CD4-positive, alpha-beta T cell treated with Interferon gamma for 1 hour (primary cell): Measurements from ENCODE around the gene FOXK1.
"Not testable (repeated sequence)": the region's sequence is repeated elsewhere in the genome, so short reads cannot be mapped to it uniquely, and the experiment has no call there.

Source experiments
- DNase-seq: peaks from one replicate; pipeline ENCODE4 v3.0.0-alpha.2; 2020

Gene FOXK1

DNA sequence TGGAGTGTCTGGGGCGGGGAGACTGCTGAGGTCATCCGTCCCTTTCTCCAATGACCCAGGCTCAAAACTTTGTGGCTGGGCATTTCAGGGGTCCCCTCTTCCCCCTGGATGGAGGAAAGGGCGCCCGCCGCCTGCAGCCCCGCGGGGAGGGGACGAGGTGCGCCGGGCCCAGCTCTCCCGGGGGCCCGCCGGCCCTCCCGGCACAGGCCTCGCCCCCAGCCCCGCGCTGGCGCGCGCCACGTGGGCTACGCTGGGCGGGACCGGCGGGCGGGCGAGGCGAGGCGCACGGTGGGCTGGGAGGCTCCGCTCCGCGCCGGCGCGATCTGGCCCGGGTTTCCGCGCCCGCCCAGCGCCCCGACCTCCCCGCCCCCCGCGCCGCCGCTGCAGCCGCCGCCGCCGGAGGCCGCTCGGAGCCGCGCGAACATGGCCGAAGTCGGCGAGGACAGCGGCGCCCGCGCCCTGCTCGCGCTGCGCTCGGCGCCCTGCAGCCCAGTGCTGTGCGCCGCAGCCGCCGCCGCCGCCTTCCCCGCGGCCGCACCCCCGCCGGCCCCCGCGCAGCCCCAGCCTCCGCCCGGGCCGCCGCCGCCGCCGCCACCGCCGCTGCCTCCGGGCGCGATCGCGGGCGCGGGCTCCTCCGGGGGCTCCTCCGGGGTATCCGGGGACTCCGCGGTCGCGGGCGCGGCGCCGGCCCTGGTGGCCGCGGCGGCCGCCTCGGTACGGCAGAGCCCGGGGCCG, at the start of gene FOXK1:
TSS of gene FOXK1 (plus strand) at position 410 of the 735 bp plus-strand sequence. CDS start at position 424, 14 bp downstream.
- DNase-seq: peak; percentile 75

DNA sequence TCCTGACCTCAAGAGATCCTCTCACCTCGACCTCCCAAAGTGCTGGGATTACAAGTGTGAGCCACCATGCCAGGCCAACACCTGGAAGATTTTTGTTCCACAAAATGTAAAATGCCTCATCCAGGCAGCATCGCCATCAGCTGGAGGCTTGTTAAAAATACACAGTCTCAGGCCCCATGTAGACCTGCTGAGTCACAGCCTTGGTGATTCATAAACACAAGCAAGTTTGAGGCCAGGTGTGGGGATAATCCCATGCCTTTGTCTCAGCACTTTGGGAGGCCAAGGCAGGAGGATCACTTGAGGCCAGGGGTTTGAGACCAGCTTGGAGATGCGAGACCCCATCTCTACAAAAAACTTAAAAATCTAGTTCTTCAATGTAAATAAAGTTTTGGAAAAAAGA, 49.1 kb upstream of the FOXK1 start:
- no peak for DNase-seq

DNA sequence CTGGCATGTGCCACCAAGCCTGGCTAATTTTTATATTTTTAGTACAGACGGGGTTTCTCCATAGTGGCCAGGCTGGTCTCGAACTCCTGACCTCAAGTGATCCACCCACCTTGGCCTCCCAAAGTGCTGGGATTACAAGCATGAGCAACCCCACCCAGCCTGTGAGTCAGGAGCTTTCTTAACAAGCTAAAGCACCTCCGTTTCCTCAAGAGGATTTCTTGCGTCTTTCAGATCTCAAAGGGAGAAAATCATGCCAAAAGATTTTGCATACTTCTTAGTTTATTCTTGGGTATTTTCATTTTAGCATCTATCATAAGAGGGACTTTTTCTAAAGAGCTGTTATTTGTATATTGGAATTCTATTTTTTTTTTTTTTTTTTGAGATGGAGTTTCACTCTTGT, 47.9 kb upstream of the FOXK1 start:
- no peak for DNase-seq

DNA sequence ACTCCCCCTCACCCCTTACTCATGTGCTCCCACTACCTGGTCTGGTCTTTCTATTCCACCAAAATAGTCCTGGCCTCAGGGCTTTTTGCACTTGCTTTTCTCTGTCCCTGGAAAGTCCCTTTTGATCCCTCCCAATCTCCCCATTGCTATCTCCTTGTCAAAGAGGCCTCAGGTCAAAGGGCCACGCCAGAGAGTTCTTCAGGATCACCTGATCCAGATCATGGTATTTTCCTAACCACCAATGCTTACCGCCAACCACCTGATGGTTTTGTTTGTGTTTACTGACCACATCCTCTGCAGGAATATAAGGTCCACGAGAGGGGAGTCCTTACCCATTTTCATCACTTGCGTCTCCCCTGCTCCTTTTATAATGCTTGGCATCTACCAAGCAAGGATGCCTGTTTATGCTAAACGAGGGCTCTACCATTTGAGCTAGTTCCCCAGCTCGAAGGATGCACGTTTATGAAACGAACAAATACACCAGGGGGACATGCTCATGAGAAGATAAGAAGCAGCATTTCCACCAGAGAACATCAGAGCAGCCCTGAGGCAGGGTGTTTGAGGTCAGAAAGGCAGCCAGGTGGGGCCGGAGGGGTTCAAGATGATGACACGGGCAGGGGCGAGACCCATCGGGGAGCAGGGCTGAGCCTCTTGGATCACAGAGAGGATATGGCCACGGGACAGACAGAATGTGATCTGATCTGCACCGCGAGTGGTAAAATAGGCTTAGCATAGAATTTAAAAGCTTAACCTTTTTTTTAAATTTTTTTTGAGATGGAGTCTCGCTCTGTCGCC, 43.1 kb upstream of the FOXK1 start:
- DNase-seq: no peak

DNA sequence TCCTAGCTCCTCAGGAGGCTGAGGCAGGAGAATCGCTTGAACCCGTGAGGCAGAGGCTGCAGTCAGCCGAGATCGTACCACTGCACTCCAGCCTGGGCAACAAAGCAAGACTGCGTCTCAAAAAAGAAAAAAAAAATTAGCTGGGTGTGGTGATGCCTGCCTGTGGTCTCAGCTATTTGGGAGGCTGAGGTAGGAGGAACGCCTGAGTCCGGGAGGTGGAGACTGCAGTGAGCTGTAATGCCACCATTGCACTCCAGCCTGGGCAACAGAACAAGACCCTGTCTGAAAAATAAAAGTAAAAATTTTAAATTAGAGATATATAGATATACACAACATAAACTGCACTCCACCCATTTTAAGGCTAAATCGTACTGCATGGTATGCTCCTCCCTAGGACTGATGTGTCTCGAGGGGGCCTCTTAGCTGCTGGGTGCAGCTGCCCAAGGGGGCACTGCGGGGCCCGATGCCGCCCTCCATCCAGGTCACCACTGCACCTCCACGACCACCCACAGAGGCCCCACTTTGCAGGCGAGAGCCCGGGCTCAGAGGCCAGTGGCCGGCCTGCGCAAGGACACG, 40.9 kb upstream of the FOXK1 start:
- no peak for DNase-seq

DNA sequence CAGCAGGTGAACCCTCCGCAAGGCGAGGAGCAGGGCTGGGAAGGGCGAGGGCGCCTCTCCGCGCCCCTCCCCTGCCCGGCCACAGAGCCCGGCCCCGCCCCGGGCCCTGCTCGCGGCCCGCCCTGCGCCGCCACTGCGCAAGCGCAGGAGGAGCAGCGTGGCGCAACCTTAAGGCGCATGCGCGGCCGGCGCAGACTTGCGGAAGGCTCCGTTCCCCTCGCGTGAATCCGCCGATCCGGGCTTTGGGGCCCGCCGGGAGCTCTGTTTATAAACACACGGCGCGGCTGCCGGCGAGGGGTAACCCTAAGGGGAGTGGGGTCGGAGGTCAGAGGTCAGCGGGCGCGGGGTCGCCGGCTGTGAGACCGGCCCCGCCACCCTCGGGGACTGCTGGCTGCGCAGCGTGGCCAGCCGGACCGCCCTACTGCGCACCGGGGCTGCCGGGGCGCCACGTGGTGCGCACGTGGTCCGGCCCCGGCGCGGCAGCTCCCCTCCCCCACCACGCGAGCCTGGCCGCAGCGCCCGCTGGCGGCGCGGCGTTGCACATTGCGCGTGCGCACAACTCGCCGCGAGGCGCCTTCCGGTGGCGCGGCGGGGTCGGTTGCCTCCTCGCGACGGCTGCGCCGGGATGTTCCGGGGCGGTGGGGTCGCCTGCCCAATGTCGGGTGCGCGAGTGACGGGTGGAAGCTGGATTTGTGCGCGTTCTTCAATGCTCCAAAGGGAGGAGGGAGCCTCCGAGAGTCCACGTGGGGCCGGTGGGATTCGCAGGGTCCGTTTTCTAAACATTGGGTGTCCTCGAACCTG, 40.2 kb upstream of the FOXK1 start:
- peak; percentile 94 for DNase-seq

DNA sequence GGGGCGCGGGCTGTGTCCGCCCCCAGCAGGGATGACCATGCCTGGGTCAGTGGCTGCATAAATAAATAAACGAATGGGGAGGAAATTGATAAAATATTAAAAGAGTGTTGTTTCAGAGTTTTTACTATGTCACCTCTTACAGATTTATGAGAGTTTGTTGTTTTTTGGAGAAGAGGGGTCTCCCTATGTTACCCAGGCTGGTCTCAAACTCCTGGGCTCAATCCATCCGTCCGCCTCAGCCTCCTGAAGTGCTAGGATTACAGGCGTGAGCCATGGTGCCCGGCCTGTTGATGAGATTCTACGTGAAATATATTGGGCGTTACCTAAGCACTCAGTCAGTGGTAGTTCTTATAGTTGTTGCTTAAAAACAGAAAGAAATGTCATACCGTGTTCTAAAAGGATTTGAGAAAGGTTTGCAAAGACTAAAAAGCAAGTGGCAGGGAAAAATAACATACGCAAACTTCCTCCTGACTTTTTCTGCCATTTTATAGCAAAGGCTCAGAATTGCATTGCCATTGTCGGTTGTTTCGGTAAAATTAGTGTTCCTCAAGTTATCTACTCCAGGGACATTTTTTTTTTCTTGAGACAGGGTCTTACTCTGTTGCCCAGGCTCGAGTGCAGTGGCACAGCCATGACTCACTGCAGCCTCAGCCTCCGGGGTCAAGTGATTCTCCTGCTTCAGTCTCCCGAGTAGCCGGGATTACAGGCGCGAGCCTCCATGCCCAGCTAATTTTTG, 39.5 kb upstream of the FOXK1 start:
- DNase-seq: no peak

DNA sequence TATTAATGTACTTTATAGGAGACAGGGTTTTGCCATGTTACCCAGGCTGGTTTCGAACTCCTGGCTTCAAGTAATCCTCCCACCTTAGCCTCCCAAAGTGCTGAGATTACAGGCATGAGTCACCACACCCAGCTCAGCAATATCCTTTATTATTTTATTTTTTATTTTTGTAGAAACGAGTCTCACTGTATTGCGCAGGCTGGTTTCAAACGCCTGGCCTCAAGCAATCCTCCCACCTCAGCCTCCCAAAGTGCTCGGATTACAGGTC, 39.0 kb upstream of the FOXK1 start:
- not testable (repeated sequence) for DNase-seq

DNA sequence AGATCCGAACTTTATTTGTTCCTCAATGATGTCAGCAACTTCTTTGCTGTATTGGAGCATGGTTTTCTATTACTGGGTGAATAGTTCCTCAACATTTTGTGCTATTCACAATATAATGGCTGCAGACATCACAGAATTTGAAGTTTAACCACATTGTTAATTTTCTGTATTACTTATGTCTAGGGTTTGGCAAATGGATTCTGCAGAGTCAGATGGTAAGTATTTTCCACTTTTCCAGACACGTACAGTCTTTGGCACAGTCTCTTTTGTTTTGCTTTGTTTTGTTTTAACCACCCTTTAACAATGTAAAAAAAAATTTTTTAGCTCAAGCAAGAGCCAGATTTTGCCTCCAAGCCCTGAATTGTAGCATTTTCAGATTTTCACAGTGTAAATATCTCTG, 36.8 kb upstream of the FOXK1 start:
- DNase-seq: no peak

DNA sequence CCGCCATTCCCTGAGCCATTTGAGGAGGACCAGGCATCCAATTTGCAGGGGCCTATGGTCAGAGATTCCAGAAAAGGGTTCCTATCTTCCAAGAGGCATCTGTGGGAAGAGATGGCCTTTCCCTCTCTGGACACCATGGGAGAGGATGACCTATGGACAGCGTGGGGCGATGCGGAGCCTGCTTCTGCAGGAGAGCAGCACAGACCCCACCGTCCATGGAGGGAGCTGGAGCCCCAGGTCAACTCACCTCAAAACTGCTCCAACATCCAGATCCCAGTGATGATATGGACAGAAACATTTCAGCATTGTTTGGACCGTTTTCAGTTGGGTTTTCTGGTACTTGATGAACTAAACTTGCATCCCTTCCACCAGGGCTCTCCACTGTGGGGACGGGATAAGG, 34.0 kb upstream of the FOXK1 start:
- DNase-seq: no peak

DNA sequence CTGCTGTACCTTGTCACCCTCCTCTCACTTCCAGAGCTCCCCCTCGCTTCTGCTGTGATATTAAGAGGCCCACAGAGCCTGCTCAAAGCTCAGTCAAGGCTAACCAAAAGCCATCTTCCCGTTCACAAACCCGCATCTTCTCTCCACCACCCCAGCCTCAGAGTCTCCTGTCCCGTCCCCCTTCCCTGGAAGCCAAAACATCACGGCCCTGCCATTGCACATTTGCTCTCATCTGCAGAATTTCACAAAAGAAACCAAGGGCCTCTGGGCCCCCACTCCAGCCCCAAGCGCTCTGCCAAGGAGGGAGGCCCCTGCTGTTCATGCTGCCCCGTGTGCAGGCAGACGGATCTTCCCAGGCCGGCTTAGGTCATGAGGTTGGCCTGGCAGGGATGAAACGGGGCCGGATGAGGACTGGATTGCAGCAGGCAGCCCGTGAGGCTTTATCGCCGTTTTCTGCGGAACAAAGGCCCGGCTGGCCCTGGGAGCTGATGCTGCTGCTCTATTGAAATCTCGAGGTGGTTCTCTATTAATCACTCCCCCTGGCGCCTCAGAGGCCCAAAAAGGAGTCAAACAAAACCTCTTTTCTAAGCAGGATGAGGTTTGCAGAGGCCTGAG, 31.6 kb upstream of the FOXK1 start:
- DNase-seq: no peak

DNA sequence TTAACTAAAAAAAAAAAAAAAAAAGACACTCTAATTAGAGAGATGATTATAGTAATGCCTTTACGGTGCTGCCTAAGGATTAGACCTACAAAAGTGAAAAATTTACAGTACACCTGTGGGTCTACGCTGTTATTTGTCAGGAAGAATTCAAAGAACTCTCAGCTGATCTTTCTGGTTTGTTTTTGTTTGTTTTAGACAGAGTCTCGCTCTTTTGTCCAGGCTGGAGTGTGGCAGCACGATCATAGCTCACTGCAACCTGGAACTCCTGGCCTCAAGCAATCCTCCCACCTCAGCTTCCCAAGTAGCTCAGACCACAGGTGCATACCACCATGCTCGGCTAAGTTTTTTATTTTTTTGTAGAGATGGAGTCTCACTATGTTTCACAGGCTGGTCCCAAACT, 28.3 kb upstream of the FOXK1 start:
- DNase-seq: no peak

DNA sequence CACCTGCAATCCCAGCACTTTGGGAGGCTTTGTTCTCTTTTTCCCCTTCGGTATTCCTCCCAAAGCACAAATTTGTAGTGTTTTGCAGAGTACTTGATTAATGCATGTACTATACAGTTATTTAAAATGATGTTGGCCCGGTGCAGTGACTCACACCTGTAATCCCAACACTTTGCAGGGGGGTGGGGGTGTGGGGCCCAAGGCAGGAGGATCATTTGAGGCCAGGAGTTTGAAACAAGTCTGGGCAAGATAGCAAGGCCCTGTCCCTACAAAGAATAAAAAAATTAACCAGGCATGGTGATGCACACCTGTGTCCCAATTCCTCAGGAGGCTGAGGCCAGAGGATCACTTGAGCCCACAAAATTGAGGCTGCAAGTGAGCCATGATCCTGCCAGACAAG, 26.8 kb upstream of the FOXK1 start:
- no peak for DNase-seq

DNA sequence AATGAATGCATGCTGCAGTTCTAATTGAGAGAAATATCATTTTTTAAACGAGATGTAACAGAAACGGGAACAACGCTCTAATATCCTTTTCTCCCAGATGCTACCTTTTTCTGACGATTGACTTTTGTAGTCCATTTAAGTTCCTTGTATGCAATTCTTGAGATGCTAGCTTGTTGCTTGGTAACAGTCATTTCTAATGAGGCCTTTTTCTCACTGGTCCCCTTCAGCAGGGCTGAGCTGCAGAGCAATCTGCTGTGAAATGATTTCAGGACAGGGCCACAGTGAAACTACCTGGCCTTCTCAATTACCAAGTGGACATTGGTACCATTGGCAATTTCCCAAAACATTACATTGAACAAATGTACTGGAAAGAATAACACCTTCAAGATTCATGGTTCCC, 26.2 kb upstream of the FOXK1 start:
- no peak for DNase-seq

DNA sequence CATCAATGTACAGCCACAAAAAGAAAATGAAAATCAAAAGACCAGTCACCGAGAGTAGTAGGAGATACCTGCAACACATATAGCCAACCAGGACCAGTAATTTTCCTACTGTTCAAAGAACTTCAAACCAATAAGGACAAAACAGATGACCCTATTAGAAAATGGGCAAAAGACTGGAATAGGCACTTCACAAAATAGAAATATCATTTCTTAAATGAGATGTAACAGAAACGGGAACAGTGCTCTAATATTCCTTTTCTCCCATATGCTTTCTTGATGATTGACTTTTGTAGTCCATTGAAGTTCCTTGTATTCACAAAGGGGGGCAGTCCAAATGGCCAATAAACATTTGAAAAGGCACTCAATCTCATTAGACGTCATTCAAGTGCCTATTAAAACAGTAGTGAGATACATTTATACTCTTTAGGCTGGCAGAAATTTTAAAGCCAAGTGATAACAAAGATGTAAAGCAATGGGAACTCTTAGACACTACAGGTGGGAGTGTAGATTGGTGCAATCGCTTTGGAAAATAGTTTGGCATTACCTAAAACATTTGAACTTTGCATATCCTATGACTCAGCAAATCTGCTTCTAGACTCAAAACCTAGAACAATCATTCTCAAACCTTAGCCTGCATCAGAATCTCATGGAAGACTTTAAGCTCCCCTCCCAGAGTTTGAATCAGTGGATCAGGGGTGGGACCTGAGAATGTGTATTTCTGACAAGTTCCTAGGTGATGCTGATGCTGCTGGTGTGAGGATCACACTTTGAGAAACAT, 24.3 kb upstream of the FOXK1 start:
- DNase-seq: no peak

DNA sequence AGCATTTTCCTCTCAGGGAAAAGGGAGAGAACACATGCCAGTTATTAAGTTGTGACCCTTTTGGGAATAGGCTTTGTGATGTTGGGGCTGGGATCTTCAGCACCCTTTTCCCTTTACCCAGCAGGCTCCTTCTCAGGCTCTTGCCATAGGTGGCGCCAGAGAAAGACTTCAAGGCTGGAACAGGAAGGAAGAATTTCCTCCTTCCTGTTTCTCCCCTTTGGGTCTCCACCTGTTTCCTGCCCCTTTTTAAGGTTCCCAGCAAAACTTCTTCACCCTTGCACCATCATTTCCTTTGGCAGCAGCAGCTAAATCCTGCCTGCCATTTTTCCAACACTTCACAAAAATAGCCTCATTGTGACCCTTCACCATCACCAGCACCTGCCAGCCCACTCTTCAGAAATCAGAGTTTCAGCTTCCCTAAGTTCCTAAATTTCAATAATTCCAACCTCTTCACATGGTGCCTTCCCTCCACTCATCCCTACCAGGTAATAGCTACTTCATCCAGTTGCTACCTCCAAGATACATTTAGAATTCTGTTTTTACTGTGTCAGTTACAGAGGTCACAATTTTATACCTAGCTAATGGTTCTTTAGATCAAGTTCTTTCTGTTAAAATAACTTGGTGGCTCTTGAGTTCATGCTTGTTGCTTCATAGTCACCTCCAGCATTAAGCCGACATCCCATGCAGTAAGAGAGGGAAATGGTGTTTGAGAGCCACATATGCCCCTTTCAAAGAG, 22.4 kb upstream of the FOXK1 start:
- no peak for DNase-seq

DNA sequence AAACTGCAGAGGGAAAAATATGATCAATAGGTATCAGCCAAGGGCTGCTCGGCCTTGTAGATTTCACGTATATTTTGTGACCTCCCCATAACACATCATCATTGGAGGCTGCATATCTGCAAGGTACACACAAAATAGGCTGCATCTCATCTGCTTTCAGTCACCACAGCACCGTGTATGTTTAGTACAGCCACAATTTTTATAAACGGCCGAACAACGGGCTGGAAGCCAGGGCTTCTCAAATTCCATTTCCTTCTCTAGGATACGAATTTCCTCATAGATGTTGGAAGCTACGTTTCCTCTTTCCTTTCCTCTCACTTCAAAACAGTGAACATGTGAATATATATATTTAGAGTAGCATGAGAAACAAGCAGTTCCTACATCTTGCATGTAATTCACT, 20.2 kb upstream of the FOXK1 start:
- no peak for DNase-seq

DNA sequence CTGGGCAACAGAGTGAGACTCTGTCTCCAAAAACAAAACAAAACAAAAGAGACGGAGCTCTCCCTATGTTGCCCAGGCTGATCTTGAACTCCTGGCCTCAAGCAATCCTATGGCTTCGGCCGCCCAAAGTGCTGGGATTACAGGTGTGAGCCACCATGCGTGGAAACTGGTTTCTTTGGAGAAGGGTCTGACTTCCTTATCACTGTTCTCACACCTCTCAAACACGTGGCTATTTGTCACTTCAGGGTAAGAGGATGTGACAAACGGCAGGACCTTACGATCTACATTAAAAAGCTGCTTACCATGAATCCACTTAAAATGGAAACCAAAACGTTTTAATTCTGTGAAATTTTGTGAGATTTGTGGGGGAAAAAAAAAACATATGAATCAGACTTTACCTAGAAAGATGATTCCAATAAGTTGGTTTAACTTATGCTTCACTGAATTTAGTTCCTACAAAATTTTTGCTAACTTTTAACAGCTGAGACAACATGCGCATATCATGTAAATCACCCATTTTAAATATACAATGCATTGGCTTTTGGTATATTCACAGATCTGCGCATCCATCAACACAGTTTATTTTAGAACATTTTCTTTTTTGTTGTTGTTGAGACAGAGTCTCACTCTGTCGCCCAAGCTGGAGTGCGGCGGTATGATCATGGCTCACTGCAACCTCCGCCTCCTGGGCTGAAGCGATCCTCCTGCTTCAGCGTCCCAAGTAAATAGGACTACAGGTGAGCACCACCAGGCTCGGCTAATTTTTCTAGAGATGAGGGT, 18.7 kb upstream of the FOXK1 start:
- DNase-seq: no peak

DNA sequence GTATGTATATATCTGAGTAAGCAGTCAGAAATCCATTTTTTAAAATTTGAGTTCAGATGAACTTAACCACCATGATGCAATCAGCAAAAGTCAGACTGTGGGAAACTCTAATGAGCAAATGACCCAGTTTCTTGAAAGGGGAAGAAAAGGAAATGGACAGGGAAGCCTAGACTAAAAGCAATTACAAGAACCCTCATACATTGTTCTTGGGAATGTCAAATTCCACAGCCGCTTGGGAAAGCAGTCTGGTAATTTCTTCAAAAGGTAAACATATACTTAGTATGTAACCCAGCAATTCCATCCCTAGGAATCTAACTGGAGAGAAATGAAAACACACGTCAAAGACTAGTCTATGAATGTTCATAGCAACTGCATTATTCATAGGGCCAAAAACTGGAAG, 16.4 kb upstream of the FOXK1 start:
- DNase-seq: no peak
